H1 (cell line): ENCODE data around the gene B4GALNT3. TPM values are rescaled to one million over a fixed set of nuclear protein-coding genes. Genes with fewer than 3 reads are reported as not detected.

Source experiments
- CTCF ChIA-PET: fragments of 300-600 bp; sonication (Branson Sonifier 250); formaldehyde crosslinking; loops from one replicate; lab custom pipeline; 2021; ENCODE audit not compliant: partially characterized antibody; lab: Charles Lee
- POLR2A ChIA-PET: fragments of 300-600 bp; sonication (Branson Sonifier 250); formaldehyde crosslinking; loops from one replicate; lab custom pipeline; 2021; ENCODE audit warnings: inconsistent platforms; ENCODE audit not compliant: partially characterized antibody; lab: Charles Lee
- DNase-seq, 2 experiments: peaks; one replicate each; pipeline versions ENCODE4 v3.0.0 to v3.0.0-alpha.2; 2010 to 2022; ENCODE audit warnings: low spot score in 2 of 2, low read depth in 1 of 2, mixed read lengths in 1 of 2
- FAIRE-seq: peaks from 2 replicates; lab custom pipeline; 2011; peaks lifted over from hg19 to GRCh38; lab: Jason Lieb, UNC
- H2AFZ ChIP-seq: 2 replicates; pipeline ENCODE4 v1.8.1; 2012; ENCODE audit warnings: low read length, inconsistent platforms
- H2AK5ac ChIP-seq: 2 replicates; pipeline ENCODE4 v1.6.1; 2013; ENCODE audit warnings: low read depth, low read length
- H2BK120ac ChIP-seq: replicated peaks from 2 replicates; pipeline ENCODE3; 2013; ENCODE audit warnings: low read depth, low read length, inconsistent platforms
- H2BK12ac ChIP-seq: 2 replicates; pipeline ENCODE4 v1.6.1; 2013; ENCODE audit warnings: low read depth, low read length
- H2BK15ac ChIP-seq: 2 replicates; pipeline ENCODE4 v1.6.1; 2013; ENCODE audit warnings: low read length
- H2BK20ac ChIP-seq: 2 replicates; pipeline ENCODE4 v1.6.1; 2013; ENCODE audit warnings: low read length
- H2BK5ac ChIP-seq: 2 replicates; pipeline ENCODE4 v1.6.1; 2013; ENCODE audit warnings: low read depth, low read length
- H3K14ac ChIP-seq: 2 replicates; pipeline ENCODE4 v1.6.1; 2013; ENCODE audit warnings: inconsistent platforms; ENCODE audit not compliant: insufficient read length
- H3K18ac ChIP-seq: 2 replicates; pipeline ENCODE4 v1.6.1; 2013; ENCODE audit warnings: low read length; ENCODE audit errors: extremely low read depth
- H3K23ac ChIP-seq: 2 replicates; pipeline ENCODE4 v1.6.1; 2013; ENCODE audit warnings: inconsistent platforms; ENCODE audit not compliant: insufficient read length
- H3K23me2 ChIP-seq: 2 replicates; pipeline ENCODE4 v1.6.1; 2013; ENCODE audit warnings: low read depth, low read length
- H3K27ac ChIP-seq: 2 replicates; pipeline ENCODE4 v1.6.1; 2011; ENCODE audit warnings: low read depth, low read length, inconsistent platforms
- H3K27me3 ChIP-seq, 4 experiments: replicated peaks in 1 of 4; 1 replicate in 1 of 4; 2 replicates in 3 of 4; pipeline versions ENCODE4 v1.6.1 to v1.8.1; 2011 to 2013; ENCODE audit warnings: low read length in 3 of 4, mild to moderate bottlenecking in 3 of 4, inconsistent platforms in 2 of 4, mixed read lengths in 2 of 4, moderate library complexity in 1 of 4; ENCODE audit not compliant: control insufficient read depth in 3 of 4, insufficient read depth in 3 of 4; ENCODE audit errors: extremely low read depth in 1 of 4
- H3K36me3 ChIP-seq, 4 experiments: 2 replicates each; pipeline versions ENCODE4 v1.6.1 to v1.8.1; 2011 to 2013; ENCODE audit warnings: mild to moderate bottlenecking in 4 of 4, low read length in 3 of 4, moderate library complexity in 2 of 4, control low read depth in 1 of 4, inconsistent platforms in 1 of 4; ENCODE audit not compliant: insufficient read depth in 4 of 4, control insufficient read depth in 2 of 4
- H3K4ac ChIP-seq: replicated peaks from 2 replicates; pipeline ENCODE3; 2013; ENCODE audit warnings: low read length, low read depth, mixed read lengths, inconsistent platforms; ENCODE audit not compliant: insufficient read length
- H3K4me1 ChIP-seq, 4 experiments: replicated peaks in 1 of 4; 1 replicate in 1 of 4; 2 replicates in 3 of 4; pipeline versions ENCODE4 v1.6.1 to v1.8.1; 2011 to 2013; ENCODE audit warnings: low read length in 3 of 4, inconsistent platforms in 2 of 4, mixed read lengths in 1 of 4; ENCODE audit not compliant: insufficient read depth in 4 of 4, control insufficient read depth in 3 of 4
- H3K4me2 ChIP-seq, 2 experiments: 2 replicates each; pipeline versions ENCODE4 v1.6.1 to v1.8.1; 2011 to 2013; ENCODE audit warnings: low read depth in 2 of 2, low read length in 2 of 2, control low read depth in 1 of 2, inconsistent platforms in 1 of 2, mild to moderate bottlenecking in 1 of 2; ENCODE audit not compliant: insufficient read depth in 1 of 2
- H3K4me3 ChIP-seq, 4 experiments: fragments of 200-600, 300-600 bp in 1 of 4; sonication (generic), shearing (Covaris generic), sonication (Bioruptor Twin) in 1 of 4; 2 replicates each; pipeline versions ENCODE4 v1.5.1 to v1.8.1; 2011 to 2016; ENCODE audit warnings: low read length in 4 of 4, low read depth in 3 of 4, control low read depth in 2 of 4, inconsistent platforms in 2 of 4, mild to moderate bottlenecking in 2 of 4, mixed read lengths in 1 of 4, moderate library complexity in 1 of 4; ENCODE audit not compliant: insufficient read depth in 2 of 4; ENCODE audit errors: extremely low read depth in 1 of 4
- H3K56ac ChIP-seq: replicated peaks from 2 replicates; pipeline ENCODE3; 2013; ENCODE audit warnings: low read depth, mild to moderate bottlenecking, mixed read lengths, low read length, inconsistent platforms; ENCODE audit not compliant: insufficient read length
- H3K79me1 ChIP-seq: 2 replicates; pipeline ENCODE4 v1.6.1; 2013; ENCODE audit warnings: low read depth, low read length, control low read depth
- H3K79me2 ChIP-seq, 2 experiments: 2 replicates each; pipeline versions ENCODE4 v1.6.1 to v1.8.1; 2012 to 2013; ENCODE audit warnings: low read length in 2 of 2, mild to moderate bottlenecking in 2 of 2, inconsistent platforms in 1 of 2; ENCODE audit not compliant: insufficient read depth in 2 of 2, control insufficient read depth in 1 of 2
- H3K9ac ChIP-seq, 4 experiments: replicated peaks in 1 of 4; 1 replicate in 1 of 4; 2 replicates in 3 of 4; pipeline versions ENCODE4 v1.6.1 to v1.8.1; 2011 to 2013; ENCODE audit warnings: low read depth in 3 of 4, low read length in 3 of 4, control low read depth in 2 of 4, mild to moderate bottlenecking in 2 of 4, moderate library complexity in 2 of 4, inconsistent platforms in 1 of 4; ENCODE audit errors: extremely low read depth in 1 of 4
- H3K9me3 ChIP-seq, 2 experiments: 2 replicates each; pipeline versions ENCODE4 v1.6.1 to v1.8.1; 2012 to 2013; ENCODE audit warnings: mild to moderate bottlenecking in 2 of 2, moderate library complexity in 2 of 2, control low read depth in 1 of 2, inconsistent platforms in 1 of 2, low read depth in 1 of 2, low read length in 1 of 2, mixed read lengths in 1 of 2; ENCODE audit not compliant: insufficient read depth in 2 of 2
- H4K20me1 ChIP-seq, 2 experiments: replicated peaks in 1 of 2; 2 replicates each; pipeline versions ENCODE3 to v1.8.1; 2011 to 2013; ENCODE audit warnings: inconsistent platforms in 2 of 2, low read length in 2 of 2, mild to moderate bottlenecking in 1 of 2; ENCODE audit not compliant: insufficient read depth in 2 of 2, control insufficient read depth in 1 of 2
- H4K5ac ChIP-seq: 2 replicates; pipeline ENCODE4 v1.6.1; 2013; ENCODE audit warnings: low read length, low read depth, mixed read lengths, inconsistent platforms; ENCODE audit not compliant: insufficient read length
- H4K8ac ChIP-seq: 2 replicates; pipeline ENCODE4 v1.8.0; 2013; ENCODE audit warnings: mild to moderate bottlenecking, moderate library complexity, low read length, inconsistent platforms; ENCODE audit not compliant: insufficient read depth; ENCODE audit errors: extremely low read depth
- H4K91ac ChIP-seq: replicated peaks from 2 replicates; pipeline ENCODE3; 2013; ENCODE audit warnings: low read length, mixed read lengths, inconsistent platforms; ENCODE audit not compliant: insufficient read length
- BCL11A ChIP-seq, 2 experiments: IDR thresholded peaks; one replicate each; pipeline ENCODE4 v1.6.1; 2011; ENCODE audit warnings: low read depth in 2 of 2, low read length in 2 of 2, mild to moderate bottlenecking in 2 of 2
- CEBPB ChIP-seq: IDR thresholded peaks from 2 replicates; pipeline ENCODE4 v1.6.1; 2012; ENCODE audit warnings: low read depth, low read length
- CTBP2 ChIP-seq: IDR thresholded peaks from 2 replicates; pipeline ENCODE4 v1.7.0; 2011; ENCODE audit warnings: borderline replicate concordance, mild to moderate bottlenecking, moderate library complexity, mixed read lengths, low read length; ENCODE audit not compliant: insufficient read depth, insufficient read length
- EZH2 ChIP-seq: fragments of 200-600 bp; sonication (generic); IDR thresholded peaks from 2 replicates; pipeline ENCODE4 v1.7.1; 2012; ENCODE audit warnings: low read depth, mild to moderate bottlenecking, moderate library complexity, low read length, inconsistent platforms; ENCODE audit not compliant: severe bottlenecking
- GTF2F1 ChIP-seq: IDR thresholded peaks from 2 replicates; pipeline ENCODE4 v1.6.1; 2012; ENCODE audit warnings: low read depth, low read length, improper control_type of control experiment, borderline replicate concordance
- MAFK ChIP-seq: IDR thresholded peaks from 2 replicates; pipeline ENCODE4 v1.6.1; 2012; ENCODE audit warnings: low read depth, mild to moderate bottlenecking, improper control_type of control experiment, low read length
- POLR2AphosphoS5 ChIP-seq: IDR thresholded peaks from 2 replicates; pipeline ENCODE4 v1.6.1; 2011; ENCODE audit warnings: low read depth, low read length
- SIRT6 ChIP-seq: IDR thresholded peaks from one replicate; pipeline ENCODE4 v1.7.1; 2012; ENCODE audit warnings: low read length, inconsistent platforms
- SIX5 ChIP-seq: IDR thresholded peaks from 2 replicates; pipeline ENCODE4 v1.6.1; 2011; ENCODE audit warnings: mild to moderate bottlenecking, low read depth, low read length
- SP4 ChIP-seq: IDR thresholded peaks from 2 replicates; pipeline ENCODE4 v1.6.1; 2012; ENCODE audit warnings: low read length, inconsistent platforms
- TAF7 ChIP-seq: optimal IDR thresholded peaks from 2 replicates; pipeline ENCODE3; 2011; ENCODE audit warnings: low read depth, mild to moderate bottlenecking, inconsistent platforms, low read length, moderate library complexity, borderline replicate concordance
- USF2 ChIP-seq: IDR thresholded peaks from 2 replicates; pipeline ENCODE4 v1.6.1; 2011; ENCODE audit warnings: low read length, improper control_type of control experiment
- WGBS, 2 experiments: shearing (Covaris generic) in 1 of 2; methylation state at CpG; one replicate each; pipeline versions ENCODE4 v1.1.6 to v1.1.7; 2013 to 2015; ENCODE audit warnings: low lambda C conversion rate in 2 of 2, mixed read lengths in 2 of 2, inconsistent platforms in 1 of 2, low coverage in 1 of 2, missing lambda C conversion rate in 1 of 2; ENCODE audit not compliant: insufficient replicate concordance in 2 of 2, insufficient coverage in 1 of 2, insufficient read length in 1 of 2; ENCODE audit errors: extremely low coverage in 1 of 2, missing lambda C conversion rate in 1 of 2; 5-methylcytosine and 5-hydroxymethylcytosine counted together
- polyA plus RNA-seq, 7 experiments: library from polyadenylated mRNA; depleted of rRNA in 3 of 7; stranded (reverse) in 5 of 7; unstranded in 2 of 7; fragments of >200 nt in 5 of 7; fragments of 200-250 nt in 2 of 7; gene quantifications; 1 replicate in 5 of 7; 2 replicates in 1 of 7; 4 replicates in 1 of 7; pipeline versions ENCODE4 v1.2.1 to v1.2.3, GENCODE V29; 2011 to 2013; ENCODE audit warnings: missing spikeins in 2 of 7, mixed read lengths in 2 of 7
- total RNA-seq: library from RNA; stranded (reverse); fragmentation: NEBNext Ultra II Directional; extraction: Animal tissue kit (Norgen Biotek cat#: 25700); gene quantifications from 2 replicates; pipeline ENCODE4 v1.2.1, GENCODE V29; 2021

Gene B4GALNT3
- total and polyA plus RNA-seq, 2 of the 8 experiments (the other 6 are each of a cell fraction or from before 2014, with no cell fraction given) = 12.5 to 20.3 TPM

GRCh38 chr12:601976-602699, 142.4 kb downstream of the B4GALNT3 start:
- FAIRE-seq = no peak
- no peak overlapping the region for H3K9ac ChIP-seq
- H2BK5ac ChIP-seq = no peak overlapping the region
- no peak overlapping the region for H3K4me3 ChIP-seq
- H3K18ac ChIP-seq = no peak overlapping the region
- H3K4ac ChIP-seq = no peak overlapping the region
- peaks cover 0 to 5% (median 1%) of the 10 kb centered on the region in 4 experiments; a peak in 3 of 7 replicates for H3K4me1 ChIP-seq
- H3K27ac ChIP-seq = no peak overlapping the region
- H3K4me2 ChIP-seq = no peak overlapping the region
- H3K23ac ChIP-seq = no peak overlapping the region
- no peaks in the 10 kb centered on the region for H3K27me3 ChIP-seq
- no peaks in the 10 kb centered on the region for H3K36me3 ChIP-seq
- H3K79me1 ChIP-seq = no peaks in the 10 kb centered on the region
- H3K9me3 ChIP-seq = no peaks in the 10 kb centered on the region
- ChIA-PET CTCF (interaction anchor here (0.7 to 2.7 kb wide), 5 partner anchors 17 to 216 kb away, joined by 3 to 6 read pairs (median 3); no protein-coding TSS in a partner anchor), POLR2A (no interaction called here)
- H4K91ac ChIP-seq = no peak overlapping the region
- no peaks in the 10 kb centered on the region for H4K20me1 ChIP-seq
- no peak overlapping the region for H2BK120ac ChIP-seq
- no peak overlapping the region for H3K14ac ChIP-seq
- no peak overlapping the region for H4K5ac ChIP-seq
- no peak overlapping the region for H3K56ac ChIP-seq
- H2BK12ac ChIP-seq = no peak overlapping the region
- no peak overlapping the region for H2AFZ ChIP-seq
- no peak overlapping the region for H2BK20ac ChIP-seq
- WGBS, 2 experiments = 85% methylated on average over 7 of the region's 7 CpGs; no CpG with 5 or more reads in 1 of the 2 experiments
- DNase-seq = no peak
- no peaks in the 10 kb centered on the region for H3K79me2 ChIP-seq
- H2BK15ac ChIP-seq = no peak overlapping the region
- H2AK5ac ChIP-seq = no peak overlapping the region
- H3K23me2 ChIP-seq = no peaks in the 10 kb centered on the region; the same call in 1 of the 2 replicates
- H4K8ac ChIP-seq = no peak overlapping the region
- TF ChIP-seq CTBP2 (no peak), EZH2 (no peak), GTF2F1 (no peak), TAF7 (no peak), MAFK (no peak), POLR2AphosphoS5 (no peak), SP4 (no peak), USF2 (no peak), BCL11A (IDR thresholded peaks at IDR 0.05; ENCODE audit: low read depth in 2 of 2, low read length in 2 of 2) (no peak), CEBPB (no peak), SIRT6 (no peak), SIX5 (no peak)
